GM12891 (cell line): ENCODE results near the gene LIMS2.

ENCODE experiments used
- DNase-seq: peaks from one replicate; pipeline ENCODE4 v3.0.0; 2011; ENCODE audit warnings: low spot score; ENCODE audit not compliant: insufficient read length
- FAIRE-seq: peaks from 2 replicates; lab custom pipeline; 2011; peaks lifted over from hg19 to GRCh38; lab: Jason Lieb, UNC
- PAX5 ChIP-seq: IDR thresholded peaks from 2 replicates; pipeline ENCODE4 v1.6.1; 2011; ENCODE audit warnings: low read length, moderate library complexity, mild to moderate bottlenecking; ENCODE audit not compliant: insufficient read depth, severe bottlenecking
- POLR2A ChIP-seq: IDR thresholded peaks from 2 replicates; pipeline ENCODE4 v1.6.1; 2011; ENCODE audit warnings: low read depth, low read length, control low read depth
- POLR2AphosphoS5 ChIP-seq: IDR thresholded peaks from 2 replicates; pipeline ENCODE4 v1.6.1; 2011; ENCODE audit warnings: low read depth, low read length, control low read depth
- POU2F2 ChIP-seq: IDR thresholded peaks from 2 replicates; pipeline ENCODE4 v1.6.1; 2011; ENCODE audit warnings: low read depth, mild to moderate bottlenecking, control low read depth, low read length, moderate library complexity
- SPI1 ChIP-seq: IDR thresholded peaks from 2 replicates; pipeline ENCODE4 v1.6.1; 2011; ENCODE audit warnings: low read depth, low read length, control low read depth
- TAF1 ChIP-seq: IDR thresholded peaks from 2 replicates; pipeline ENCODE4 v1.6.1; 2011; ENCODE audit warnings: low read depth, low read length, control low read depth

Gene LIMS2

DNA sequence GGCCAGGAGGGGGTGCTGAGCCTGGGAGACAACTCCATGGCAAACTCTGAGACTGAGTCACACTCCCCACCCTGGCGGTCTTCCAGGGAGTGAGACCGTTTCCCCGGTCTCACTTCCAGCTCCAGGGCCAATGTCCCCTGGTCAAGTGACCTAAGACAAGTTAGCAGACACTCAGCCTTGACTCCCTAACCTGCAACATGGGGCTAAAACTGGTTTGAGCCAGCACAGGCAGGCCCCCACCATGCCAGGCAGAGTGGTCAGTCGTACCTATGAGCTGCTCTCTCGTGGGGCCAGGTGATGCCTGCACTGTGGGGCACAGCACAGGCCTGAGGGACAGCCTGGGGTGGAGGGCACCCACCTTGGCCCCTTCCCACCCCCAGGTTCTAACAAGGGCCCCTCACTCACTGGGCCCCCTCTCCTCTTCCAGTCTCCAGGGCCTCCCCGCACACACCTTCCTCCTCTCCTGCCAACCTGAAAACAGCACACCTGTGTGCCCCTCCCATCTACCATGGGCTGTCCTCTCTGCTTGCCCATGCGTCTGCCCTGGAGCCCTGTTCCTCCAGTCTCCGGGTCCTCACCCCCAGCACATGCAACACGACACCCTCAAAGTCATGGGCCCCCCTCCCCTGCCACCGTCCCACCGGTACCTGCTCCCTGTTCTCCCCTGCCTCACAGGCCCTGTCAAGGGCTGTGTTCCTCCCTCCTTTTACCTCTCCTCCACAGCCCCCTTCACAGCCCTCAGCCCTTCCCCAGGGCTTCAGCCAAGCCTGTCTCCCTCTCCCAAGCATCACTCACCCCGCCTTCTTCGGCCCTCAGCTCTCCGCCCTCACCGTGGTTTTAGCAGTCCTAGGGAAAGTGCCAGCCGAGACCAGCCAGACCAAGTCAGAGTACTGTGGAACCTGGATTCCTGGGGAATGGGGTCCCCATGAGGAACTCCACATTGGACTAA, 27.8 kb downstream of the LIMS2 start:
- no peak for DNase-seq
- TF ChIP-seq TAF1 (no peak), PAX5 (no peak), SPI1 (no peak), POLR2A (no peak), POU2F2 (no peak)
- no peak for FAIRE-seq

GRCh38 chr2:127646487-127647241, 28.7 kb downstream of the LIMS2 start:
- TF ChIP-seq POU2F2 (no peak), POLR2AphosphoS5 (no peak), SPI1 (no peak), POLR2A (no peak)
- FAIRE-seq = no peak
- DNase-seq = no peak

DNA sequence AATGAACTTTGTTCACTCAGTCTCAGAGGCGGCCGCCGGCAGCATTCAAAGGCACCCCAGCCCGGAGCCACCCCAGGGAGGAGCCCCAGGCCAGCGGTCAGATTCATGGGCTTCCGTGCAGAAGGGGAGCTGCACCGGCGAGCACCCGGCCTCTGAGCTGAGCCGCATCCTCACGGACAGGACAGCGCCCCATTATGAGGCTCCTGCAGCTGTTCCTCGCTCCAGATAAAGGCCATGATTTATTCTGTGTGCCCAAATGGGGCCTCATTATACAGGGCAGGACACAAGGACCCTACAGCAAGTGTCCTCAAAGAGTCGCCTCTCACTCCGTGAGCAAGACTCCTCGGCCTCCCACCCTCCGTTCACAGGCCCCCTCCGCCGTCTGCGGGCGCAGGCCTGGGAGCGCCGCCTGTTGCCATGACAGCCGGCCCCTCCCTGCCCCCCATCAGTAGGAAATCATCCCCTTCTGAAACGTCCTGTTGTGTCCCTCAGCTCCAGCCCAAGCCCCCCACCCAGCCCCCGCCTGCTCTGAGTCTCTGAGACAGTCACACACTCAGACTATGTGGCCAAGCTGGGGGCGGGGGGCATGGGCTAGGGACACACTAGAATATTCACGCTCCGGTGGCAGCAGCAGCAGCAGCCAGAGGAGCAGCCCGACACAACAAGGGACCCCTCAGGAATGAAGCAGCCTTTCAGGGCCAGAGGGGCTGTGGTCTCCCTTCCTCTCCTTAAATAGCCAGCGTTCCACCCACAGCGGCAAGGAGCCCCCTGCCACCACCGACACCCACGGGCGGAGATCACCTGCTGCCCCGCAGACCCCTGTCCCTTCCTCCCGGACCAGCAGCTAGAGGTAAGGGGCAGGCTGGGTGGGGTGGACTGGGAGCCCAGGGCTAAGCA, 29.7 kb downstream of the LIMS2 start, which contains the start of gene GPR17:
GPR17 (plus strand) TSS at position 759 of the 897 bp plus-strand sequence. CDS start 4,583 bp downstream, outside the sequence.
- no peak for FAIRE-seq
- no peak for DNase-seq
- TF ChIP-seq POLR2AphosphoS5 (no peak), POLR2A (no peak), TAF1 (no peak), PAX5 (no peak), POU2F2 (no peak), SPI1 (no peak)

DNA sequence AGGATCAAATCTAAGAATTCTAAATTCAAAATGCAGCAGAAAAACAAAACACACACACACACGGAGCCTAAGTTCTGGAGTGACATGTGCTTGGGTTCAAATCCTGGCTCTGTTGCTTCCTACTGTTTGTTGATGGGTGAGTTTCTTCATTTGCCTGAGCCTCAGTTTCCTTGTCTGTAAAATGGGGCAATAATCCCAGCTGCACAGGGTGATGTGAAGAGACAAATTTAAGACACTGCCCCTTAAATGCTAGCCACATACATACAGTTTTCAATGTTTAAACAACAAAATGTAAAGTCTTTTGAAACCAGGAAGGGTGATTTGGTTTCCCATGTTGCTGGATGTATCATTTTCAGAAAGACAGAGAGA, 30.3 kb downstream of the LIMS2 start:
- FAIRE-seq (no peak), DNase-seq (no peak)
- TF ChIP-seq SPI1 (no peak), POLR2A (no peak), PAX5 (no peak), POU2F2 (no peak), POLR2AphosphoS5 (no peak), TAF1 (no peak)

DNA sequence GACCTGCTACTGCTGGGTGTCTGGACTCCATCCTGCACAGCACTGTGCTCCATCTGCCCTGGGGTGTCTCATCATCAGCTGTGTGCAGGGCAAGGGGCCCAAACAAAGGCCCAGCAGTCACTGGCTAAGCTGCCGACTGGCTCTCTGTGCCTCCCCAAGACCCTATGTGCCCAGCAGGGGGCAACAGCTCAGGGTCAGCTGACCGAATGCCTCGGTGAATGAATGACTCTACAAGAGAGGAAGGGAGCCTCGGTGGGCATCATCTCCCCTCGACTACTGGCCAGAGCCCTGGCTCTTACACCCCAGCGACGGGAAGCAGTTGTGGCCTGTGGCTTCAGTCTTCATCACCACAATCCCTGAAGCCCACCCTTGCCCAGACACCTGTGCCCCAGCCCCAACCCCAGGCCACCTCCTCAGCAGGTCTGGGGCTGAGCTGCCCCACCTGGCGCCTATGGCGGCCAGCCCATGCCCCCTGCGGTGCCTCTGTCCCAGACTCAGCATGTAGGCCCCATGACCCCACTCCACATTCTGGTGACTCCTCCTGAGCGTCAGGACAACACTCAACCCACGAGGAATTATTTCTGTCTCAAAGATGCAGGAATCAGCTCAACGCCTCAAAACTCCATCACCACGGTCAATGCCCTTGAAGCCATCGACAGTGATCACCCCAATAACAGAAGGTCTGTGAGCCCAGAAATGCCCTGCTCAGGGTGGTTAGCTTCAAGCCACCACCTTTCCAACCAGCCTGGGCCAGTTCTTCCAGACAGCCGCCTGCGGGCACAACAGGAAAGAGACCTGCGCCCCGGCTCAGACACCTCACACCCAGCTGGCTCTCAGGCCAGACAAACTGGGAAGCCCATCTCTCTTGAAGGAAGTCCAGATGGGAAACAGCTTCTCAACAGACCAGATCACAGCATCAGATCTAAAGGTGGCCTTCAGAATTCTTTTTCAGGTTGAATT, 31.0 kb downstream of the LIMS2 start:
- no peak for DNase-seq
- no peak for FAIRE-seq
- TF ChIP-seq POLR2A (no peak), SPI1 (no peak), PAX5 (no peak), TAF1 (no peak)

DNA sequence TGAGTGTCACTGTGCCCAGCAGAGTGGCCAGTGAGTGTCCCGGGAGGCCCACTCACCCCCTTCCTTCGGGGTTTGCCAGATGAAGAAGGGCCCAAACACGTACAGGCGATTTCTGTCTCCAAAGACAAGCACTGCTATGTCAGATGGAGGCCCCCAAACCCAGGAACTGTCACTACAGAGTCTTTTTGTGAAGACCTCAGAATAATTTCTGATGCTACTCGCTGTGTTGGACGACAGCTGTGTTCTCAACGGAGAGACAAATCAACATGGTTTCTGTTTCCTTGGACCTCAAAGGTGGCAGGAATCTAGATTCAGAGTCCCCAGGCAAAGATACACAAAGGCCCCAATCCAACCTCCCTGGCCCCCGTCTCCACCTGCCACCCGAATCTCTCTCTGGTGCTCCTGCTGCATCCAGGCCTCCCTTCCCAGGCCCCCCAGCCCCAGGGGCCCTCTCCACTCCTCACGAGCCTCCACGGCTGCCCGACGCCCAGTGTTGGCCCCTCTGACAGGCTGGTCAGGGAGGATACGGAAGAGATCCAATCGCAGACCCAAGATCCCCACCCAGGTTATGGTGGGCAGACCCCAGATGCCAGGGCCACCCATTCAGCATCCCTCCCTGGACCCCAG, 31.8 kb downstream of the LIMS2 start:
- no peak for DNase-seq
- TF ChIP-seq POU2F2 (no peak), PAX5 (no peak), POLR2AphosphoS5 (no peak), TAF1 (no peak), SPI1 (no peak), POLR2A (no peak)
- no peak for FAIRE-seq

DNA sequence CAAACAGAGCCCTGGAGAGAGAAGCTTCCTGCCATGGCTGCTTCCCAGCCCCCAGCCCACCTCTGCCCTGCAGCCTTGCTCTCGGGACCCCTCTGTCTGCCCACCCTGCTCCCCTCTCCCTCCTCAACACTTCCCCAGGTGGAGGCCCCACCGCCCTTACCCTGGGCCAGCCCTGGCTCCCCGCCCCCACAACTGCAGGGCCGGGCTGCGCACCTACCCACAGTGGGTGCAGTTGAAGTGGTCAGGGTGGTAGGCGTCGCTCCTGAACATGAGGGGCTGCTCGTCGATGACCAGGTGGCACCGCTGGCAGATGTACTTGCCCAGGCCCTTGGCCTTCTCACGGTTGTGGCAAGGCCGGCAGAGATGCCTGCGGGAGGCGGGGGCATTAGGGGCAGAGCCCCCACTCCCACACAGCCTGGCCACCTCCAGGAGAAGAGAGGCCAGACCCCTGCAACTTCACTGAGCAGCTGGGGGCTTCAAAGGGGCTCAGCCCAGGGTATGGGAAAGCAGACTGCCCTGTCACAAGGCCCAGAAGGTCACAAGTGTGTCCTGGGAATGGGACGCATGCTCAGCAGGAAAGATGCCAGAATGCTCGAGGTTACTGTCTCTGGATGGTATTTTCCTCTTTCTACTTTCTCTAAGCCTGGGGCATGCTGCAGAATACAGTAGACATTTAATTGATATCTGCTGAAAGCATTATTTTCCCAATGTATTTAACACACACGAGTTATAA, 32.5 kb downstream of the LIMS2 start:
- FAIRE-seq (no peak), DNase-seq (no peak)
- TF ChIP-seq PAX5 = no peak
- no peak for TF ChIP-seq SPI1
- TF ChIP-seq POLR2AphosphoS5 = no peak
- no peak for TF ChIP-seq POLR2A
- TF ChIP-seq POU2F2 = no peak
- TF ChIP-seq TAF1 = no peak
